Body of pancreas (tissue), 4 donors: ENCODE measurements around the gene POLA2. TPM values are rescaled to one million over a fixed set of nuclear protein-coding genes. Genes with fewer than 3 reads are reported as not detected.

Experiments used
- ATAC-seq: fragments of 150-250 bp; one replicate; pipeline ENCODE4 v1.9.1; 2016
- DNase-seq, 4 donors: peaks; one replicate each; pipeline ENCODE4 v3.0.0-alpha.2; 2019
- H3K27ac ChIP-seq, 4 donors: fragments of 200-600 bp; sonication (generic); 1 replicate in 3 of 4; 2 replicates in 1 of 4; pipeline versions ENCODE4 v1.5.1 to v1.6.1; 2016 to 2019; ENCODE audit warnings: mild to moderate bottlenecking in 1 of 4, mixed read lengths in 1 of 4, moderate library complexity in 1 of 4
- H3K27me3 ChIP-seq, 2 donors: fragments of 200-600 bp; sonication (generic); one replicate each; pipeline ENCODE4 v1.6.0; 2016; ENCODE audit warnings: mild to moderate bottlenecking in 1 of 2
- H3K36me3 ChIP-seq, 2 donors: fragments of 200-600 bp; sonication (generic); replicated peaks in 1 of 2; 2 replicates each; pipeline ENCODE4 v1.5.1; 2016; ENCODE audit warnings: low read depth in 2 of 2; ENCODE audit not compliant: insufficient read depth in 1 of 2
- H3K4me1 ChIP-seq: fragments of 200-600 bp; sonication (generic); one replicate; pipeline ENCODE4 v1.6.0; 2016
- H3K4me3 ChIP-seq, 2 donors: fragments of 200-600 bp; sonication (generic); 1 replicate in 1 of 2; 2 replicates in 1 of 2; pipeline ENCODE4 v1.5.1; 2016 to 2019
- H3K9me3 ChIP-seq, 3 donors: fragments of 200-600 bp; sonication (generic); 1 replicate in 2 of 3; 2 replicates in 1 of 3; pipeline ENCODE4 v1.5.1; 2016
- POLR2A ChIP-seq, 3 donors: fragments of 450-650 bp; IDR thresholded peaks; one replicate each; pipeline ENCODE4 v1.6.1; 2016; ENCODE audit warnings: antibody characterized with exemption in 3 of 3, mild to moderate bottlenecking in 2 of 3
- WGBS, 2 donors: methylation state at CpG; one replicate each; pipeline ENCODE4 v1.1.5; 2017; 5-methylcytosine and 5-hydroxymethylcytosine counted together
- intact Hi-C: fragments of 100-400 bp; cut with DNase I; formaldehyde crosslinking; loops from one replicate; pipeline ENCODE4 v1.15.1; 2023
- total RNA-seq, 2 donors: library from RNA; depleted of rRNA; stranded (reverse); fragments of >200 nt; gene quantifications; one replicate each; pipeline ENCODE4 v1.1.0, GENCODE V29; 2016
- TF ChIP-seq, protein P1 (sequence below), 7 experiments: fragments of 450-650 bp in 4 of 7; fragments of 200-600 bp in 3 of 7; sonication (generic) in 3 of 7; IDR thresholded peaks; one replicate each; pipeline ENCODE4 v1.5.1; 2016 to 2019; ENCODE audit warnings: antibody characterized with exemption in 7 of 7

The POLA2 gene
- total RNA-seq, 2 donors from 2014 or later: 7.3 to 19.1 TPM

DNA sequence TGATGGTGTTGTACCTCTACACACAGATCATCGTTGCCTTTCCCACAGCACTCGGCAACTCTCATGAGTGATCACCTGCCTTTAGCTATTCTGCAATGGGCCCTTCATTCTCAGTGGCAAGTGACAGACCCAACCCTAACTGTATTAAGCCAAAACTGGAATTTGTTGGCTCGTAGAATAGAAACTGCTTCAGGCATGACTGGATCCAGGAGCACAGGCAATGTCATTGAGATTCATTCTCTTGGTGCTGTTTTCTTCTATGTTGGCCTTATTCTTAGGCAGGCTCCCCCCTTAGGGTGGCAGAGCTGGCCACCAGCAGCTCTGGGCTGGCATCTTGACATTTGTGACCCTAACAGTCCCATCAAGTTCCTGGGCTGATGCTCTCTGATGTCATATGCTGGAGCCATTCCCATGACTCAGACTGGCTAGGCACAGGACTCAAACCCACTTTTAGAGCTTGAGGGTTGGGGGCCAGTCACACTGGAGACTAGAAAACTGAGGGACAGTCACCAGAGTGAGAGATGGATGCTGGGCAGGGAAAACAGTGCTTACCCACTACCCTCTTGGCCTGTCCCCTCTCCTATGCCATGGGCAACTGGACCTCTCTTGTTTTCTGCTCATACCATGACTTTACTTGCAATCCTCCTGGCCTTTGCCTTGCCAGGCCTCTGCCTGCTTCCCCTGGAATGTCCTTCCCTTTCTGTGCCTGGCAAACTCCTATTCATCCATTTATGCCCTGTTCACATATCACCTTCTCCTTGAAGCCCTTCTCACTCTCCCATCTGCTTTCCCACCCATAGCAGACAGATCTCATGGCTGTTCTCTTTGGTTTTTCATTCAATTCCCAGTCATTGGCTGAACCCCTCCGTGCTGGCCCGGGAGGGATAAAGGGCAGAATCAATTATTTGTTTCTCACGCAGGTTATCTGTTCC lies 45.8 kb downstream of the POLA2 start:
- intact Hi-C loops: no loop called here
- no peak for DNase-seq
- no peak for TF ChIP-seq POLR2A (IDR thresholded peaks at IDR 0.05)
- TF ChIP-seq, protein P1, sequence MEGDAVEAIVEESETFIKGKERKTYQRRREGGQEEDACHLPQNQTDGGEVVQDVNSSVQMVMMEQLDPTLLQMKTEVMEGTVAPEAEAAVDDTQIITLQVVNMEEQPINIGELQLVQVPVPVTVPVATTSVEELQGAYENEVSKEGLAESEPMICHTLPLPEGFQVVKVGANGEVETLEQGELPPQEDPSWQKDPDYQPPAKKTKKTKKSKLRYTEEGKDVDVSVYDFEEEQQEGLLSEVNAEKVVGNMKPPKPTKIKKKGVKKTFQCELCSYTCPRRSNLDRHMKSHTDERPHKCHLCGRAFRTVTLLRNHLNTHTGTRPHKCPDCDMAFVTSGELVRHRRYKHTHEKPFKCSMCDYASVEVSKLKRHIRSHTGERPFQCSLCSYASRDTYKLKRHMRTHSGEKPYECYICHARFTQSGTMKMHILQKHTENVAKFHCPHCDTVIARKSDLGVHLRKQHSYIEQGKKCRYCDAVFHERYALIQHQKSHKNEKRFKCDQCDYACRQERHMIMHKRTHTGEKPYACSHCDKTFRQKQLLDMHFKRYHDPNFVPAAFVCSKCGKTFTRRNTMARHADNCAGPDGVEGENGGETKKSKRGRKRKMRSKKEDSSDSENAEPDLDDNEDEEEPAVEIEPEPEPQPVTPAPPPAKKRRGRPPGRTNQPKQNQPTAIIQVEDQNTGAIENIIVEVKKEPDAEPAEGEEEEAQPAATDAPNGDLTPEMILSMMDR (IDR thresholded peaks at IDR 0.05): no peak
- 81 to 84% methylated on average over 6 of the region's 6 CpGs for WGBS, 2 donors
- H3K27me3 ChIP-seq: no peaks in the 10 kb centered on the region
- H3K36me3 ChIP-seq: no peaks in the 10 kb centered on the region
- peaks cover 32% of the 10 kb centered on the region for H3K4me1 ChIP-seq
- no peak for ATAC-seq
- peak overlapping the region in 2 of 4 donors; percentile 55 to 64 for H3K27ac ChIP-seq
- H3K9me3 ChIP-seq: no peaks in the 10 kb centered on the region
- H3K4me3 ChIP-seq: no peak overlapping the region

DNA sequence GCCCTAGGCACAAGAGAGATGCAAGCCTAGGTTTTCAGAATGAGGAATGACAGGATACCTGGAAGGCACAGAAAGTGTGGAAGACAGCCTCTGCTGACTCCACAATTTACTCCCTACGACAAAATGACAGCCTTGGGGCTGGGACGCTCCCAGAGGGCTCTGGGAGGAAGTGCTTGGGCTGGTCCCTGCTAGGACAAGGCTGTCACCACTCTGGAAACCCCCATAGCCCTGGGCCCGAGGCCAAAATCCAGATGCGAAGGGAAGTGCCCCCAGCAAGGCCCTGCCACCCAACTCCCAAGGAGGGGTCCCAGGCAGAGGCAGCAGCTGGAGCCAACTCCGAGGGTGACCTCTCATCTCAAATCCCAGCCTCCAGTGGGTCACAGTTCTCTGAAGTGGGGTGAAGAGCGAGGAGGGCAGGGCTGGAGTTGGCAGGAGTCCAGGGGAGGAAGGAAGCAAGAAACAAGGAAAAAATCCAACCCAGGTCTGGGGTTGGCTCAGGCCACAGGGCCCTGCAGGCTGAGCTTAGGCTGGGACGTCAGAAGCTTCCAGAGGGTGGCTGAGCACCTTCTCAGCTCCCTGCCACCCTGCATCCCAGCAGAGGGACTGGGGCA lies 46.6 kb downstream of the POLA2 start:
- Histone ChIP-seq H3K4me3 (no peak overlapping the region), H3K27ac (peak overlapping the region in 2 of 4 donors; percentile 55 to 64), H3K27me3 (no peaks in the 10 kb centered on the region), H3K36me3 (no peaks in the 10 kb centered on the region), H3K9me3 (no peaks in the 10 kb centered on the region), H3K4me1 (peaks cover 37% of the 10 kb centered on the region)
- WGBS, 2 donors: 41 to 58% methylated on average over 2 to 6 of the region's 7 CpGs
- ATAC-seq: peak; percentile 49
- peak; percentile 36 to 52 (median 42) for DNase-seq
- no peak for TF ChIP-seq POLR2A (IDR thresholded peaks at IDR 0.05)
- TF ChIP-seq, protein P1 (IDR thresholded peaks at IDR 0.05): no peak
- intact Hi-C loops: no loop called here

DNA sequence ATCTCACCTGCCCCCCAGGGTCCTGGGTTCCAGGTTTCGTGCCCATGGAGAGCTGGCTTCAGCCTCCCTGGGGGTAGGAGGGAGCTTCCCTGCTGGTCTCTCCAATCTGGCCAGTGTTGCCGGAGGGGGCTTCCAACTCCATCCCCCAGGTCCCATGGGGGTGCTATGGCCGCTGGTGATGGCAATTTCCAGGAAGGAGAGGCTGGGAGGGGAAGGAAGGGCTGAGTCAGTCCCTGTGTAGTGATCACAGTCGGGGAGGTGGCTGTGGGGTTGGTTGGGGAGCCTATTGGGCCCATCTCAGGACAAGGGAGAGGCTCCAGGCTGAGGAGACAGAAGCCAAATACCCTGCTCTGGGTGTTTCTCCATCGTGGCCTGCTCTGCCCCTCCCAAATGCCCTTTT lies 47.2 kb downstream of the POLA2 start:
- intact Hi-C loops: no loop called here
- Histone ChIP-seq H3K36me3 (no peaks in the 10 kb centered on the region), H3K9me3 (no peaks in the 10 kb centered on the region), H3K4me3 (no peak overlapping the region), H3K27ac (peak overlapping the region in 2 of 4 donors; percentile 55 to 64), H3K27me3 (no peaks in the 10 kb centered on the region), H3K4me1 (peaks cover 43% of the 10 kb centered on the region)
- no peak for DNase-seq
- ATAC-seq: no peak
- TF ChIP-seq POLR2A (IDR thresholded peaks at IDR 0.05): no peak
- TF ChIP-seq, protein P1 (IDR thresholded peaks at IDR 0.05): no peak
- 72 to 82% methylated on average over 3 to 4 of the region's 5 CpGs for WGBS, 2 donors

DNA sequence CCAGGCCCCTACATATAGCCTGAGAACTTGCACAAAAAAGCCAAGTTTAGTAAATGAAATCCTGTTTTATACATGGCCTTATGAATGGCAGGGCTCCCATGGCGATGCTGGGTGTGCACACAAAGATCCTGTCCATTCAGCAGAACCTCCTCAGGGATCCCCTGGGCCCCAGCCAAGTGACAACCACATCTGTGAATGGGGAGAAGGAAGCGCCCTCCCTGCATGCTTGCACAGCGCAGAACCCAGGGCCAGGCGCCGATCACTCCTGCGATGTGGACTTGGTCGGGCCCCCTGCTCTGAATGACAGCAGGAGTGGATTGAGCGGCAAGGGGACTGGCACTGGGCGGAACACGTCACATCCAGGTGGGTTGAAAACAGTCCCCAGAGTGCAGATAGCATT lies 48.5 kb downstream of the POLA2 start:
- Histone ChIP-seq H3K4me3 (no peak overlapping the region), H3K27ac (no peak overlapping the region), H3K36me3 (no peaks in the 10 kb centered on the region), H3K4me1 (peaks cover 42% of the 10 kb centered on the region), H3K9me3 (no peaks in the 10 kb centered on the region), H3K27me3 (no peaks in the 10 kb centered on the region)
- WGBS, 2 donors: 59 to 79% methylated on average over 5 to 10 of the region's 10 CpGs
- intact Hi-C loops: no loop called here
- peak in 1 of 4 donors; percentile 34 for DNase-seq
- ATAC-seq: no peak
- TF ChIP-seq, protein P1 (IDR thresholded peaks at IDR 0.05): no peak
- no peak for TF ChIP-seq POLR2A (IDR thresholded peaks at IDR 0.05)
